RWPE1 (cell line): Measurements from ENCODE around the gene AGXT.
A peak's percentile ranks its signal among the peaks of the same experiment; 100 is the strongest.
"Not testable (repeated sequence)": the region's sequence is repeated elsewhere in the genome, so short reads cannot be mapped to it uniquely, and the experiment has no call there.

ENCODE experiments used
- CTCF ChIA-PET: fragments of 350-600 bp; sonication (Branson Sonifier 250); formaldehyde crosslinking; extraction: SDS; loops from one replicate; lab custom pipeline; 2021; lab: Yijun Ruan, JAX
- POLR2A ChIA-PET: fragments of 400-600 bp; formaldehyde crosslinking; extraction: SDS; loops from one replicate; lab custom pipeline; 2020; ENCODE audit warnings: antibody characterized with exemption; ENCODE audit not compliant: low non-redundant PET; lab: Yijun Ruan, JAX
- DNase-seq: peaks from one replicate; pipeline ENCODE4 v3.0.0; 2012; ENCODE audit warnings: low spot score
- H3K27ac ChIP-seq: fragments of 450-650 bp; 2 replicates; pipeline ENCODE4 v1.5.1; 2017
- TF ChIP-seq, protein P1 (sequence below): fragments of 450-650 bp; conservative IDR thresholded peaks from 2 replicates; pipeline ENCODE4 v1.5.1; 2017; ENCODE audit warnings: low read depth, mild to moderate bottlenecking

AGXT gene

GRCh38 chr2:240839152-240840143 is 29.2 kb upstream of the AGXT start:
- CTCF ChIA-PET, result interaction anchor here (0.6 to 1.5 kb wide), 9 partner anchors 18 to 358 kb away, joined by 3 to 5 read pairs (median 4); no protein-coding TSS in a partner anchor
- TF ChIP-seq, protein P1, sequence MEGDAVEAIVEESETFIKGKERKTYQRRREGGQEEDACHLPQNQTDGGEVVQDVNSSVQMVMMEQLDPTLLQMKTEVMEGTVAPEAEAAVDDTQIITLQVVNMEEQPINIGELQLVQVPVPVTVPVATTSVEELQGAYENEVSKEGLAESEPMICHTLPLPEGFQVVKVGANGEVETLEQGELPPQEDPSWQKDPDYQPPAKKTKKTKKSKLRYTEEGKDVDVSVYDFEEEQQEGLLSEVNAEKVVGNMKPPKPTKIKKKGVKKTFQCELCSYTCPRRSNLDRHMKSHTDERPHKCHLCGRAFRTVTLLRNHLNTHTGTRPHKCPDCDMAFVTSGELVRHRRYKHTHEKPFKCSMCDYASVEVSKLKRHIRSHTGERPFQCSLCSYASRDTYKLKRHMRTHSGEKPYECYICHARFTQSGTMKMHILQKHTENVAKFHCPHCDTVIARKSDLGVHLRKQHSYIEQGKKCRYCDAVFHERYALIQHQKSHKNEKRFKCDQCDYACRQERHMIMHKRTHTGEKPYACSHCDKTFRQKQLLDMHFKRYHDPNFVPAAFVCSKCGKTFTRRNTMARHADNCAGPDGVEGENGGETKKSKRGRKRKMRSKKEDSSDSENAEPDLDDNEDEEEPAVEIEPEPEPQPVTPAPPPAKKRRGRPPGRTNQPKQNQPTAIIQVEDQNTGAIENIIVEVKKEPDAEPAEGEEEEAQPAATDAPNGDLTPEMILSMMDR, result no peak
- POLR2A ChIA-PET, result no interaction called here
- no peak for DNase-seq
- H3K27ac ChIP-seq, result no peak overlapping the region

DNA sequence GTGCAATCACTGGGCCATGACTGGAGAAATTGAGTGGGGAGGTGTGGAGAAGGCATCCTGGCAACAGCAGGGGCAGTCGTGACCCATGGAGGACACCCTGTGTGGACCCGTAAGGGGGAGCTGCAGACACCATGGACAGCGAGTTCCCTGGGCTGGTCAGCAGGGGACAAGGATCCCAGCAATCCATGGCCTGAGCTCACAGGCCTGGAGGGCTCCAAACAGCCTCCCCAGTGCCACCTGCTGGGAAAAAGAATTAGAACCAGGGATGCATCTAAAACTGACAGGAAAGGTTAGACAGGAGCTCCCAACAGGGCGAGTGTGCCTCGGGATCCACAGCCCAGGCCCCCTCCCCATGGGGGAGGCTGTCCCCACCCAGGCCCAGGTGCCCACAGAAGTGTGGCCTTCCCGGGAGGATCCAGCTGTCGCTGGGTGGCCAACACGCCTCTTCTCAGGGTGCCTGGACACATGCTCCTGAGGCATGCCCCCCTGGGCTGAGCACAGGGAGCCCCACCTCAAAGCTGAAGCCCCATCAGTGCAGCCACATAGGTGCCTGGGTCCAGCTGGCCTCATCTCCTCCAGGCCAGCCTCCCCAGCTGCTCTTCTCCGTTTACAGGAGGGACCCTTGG is 28.1 kb upstream of the AGXT start:
- peak; percentile 57 for DNase-seq
- TF ChIP-seq, protein P1, result peak; percentile 55
- H3K27ac ChIP-seq, result no peak overlapping the region
- POLR2A ChIA-PET, result no interaction called here
- CTCF ChIA-PET, result interaction anchor here (0.6 to 1.5 kb wide), 14 partner anchors 11 to 692 kb away, joined by 3 to 4 read pairs (median 4); no protein-coding TSS in a partner anchor

DNA sequence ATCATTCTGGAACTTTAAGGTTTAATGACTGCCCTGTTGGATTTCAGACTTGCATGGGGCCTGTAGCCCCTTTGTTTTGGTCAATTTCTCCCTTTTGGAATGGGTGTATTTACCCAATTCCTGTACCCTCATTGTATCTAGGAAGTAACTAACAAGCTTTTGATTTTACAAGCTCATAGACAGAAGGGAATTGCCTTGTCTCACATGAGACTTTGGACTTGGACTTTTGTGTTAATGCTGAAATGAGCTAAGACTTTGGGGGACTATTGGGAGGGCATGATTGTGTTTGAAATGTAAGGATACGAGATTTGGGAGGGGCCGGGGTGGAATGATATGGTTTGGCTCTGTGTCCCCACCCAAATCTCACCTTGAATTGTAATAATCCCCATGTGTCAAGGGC is 22.3 kb upstream of the AGXT start:
- CTCF ChIA-PET, POLR2A ChIA-PET, DNase-seq, H3K27ac ChIP-seq: not testable (repeated sequence)

DNA sequence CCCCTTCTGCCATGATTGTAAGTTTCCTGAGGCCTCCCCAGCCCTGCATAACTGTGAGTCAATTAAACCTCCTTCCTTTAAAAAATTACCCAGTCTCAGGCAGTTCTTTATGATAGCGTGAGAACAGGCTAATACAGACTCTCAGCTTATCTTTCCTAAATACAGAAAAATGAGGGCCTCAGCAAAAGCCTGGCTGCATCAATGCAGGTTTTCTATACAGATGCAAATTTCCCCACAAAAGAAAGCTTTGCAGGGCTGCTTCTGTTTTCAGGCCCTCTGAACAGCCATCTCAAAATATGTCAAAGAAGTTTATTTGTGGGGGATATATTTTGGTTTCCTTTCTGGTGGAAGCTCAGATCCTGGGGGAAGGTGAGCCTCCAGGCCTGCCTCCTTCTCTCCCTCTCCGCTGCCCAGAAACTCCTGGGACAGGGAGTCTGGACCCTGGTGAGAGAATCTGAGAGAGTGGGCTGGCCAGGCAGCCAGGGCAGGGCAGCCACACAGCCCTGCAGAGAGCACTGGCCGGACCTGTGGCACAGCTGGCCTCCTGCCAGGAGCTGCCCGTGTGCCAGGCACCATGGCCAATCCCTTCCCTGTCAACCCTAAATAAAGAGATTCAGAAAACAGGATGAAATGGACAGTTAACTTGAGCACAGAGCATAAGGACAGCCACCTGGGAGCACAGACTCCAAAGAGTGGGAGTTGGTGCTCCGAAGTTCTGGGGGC is 21.6 kb upstream of the AGXT start:
- no peak for DNase-seq
- ChIA-PET CTCF (interaction anchor here (0.6 kb wide), 1 partner anchor 205 kb away, joined by 3 read pairs; no protein-coding TSS in a partner anchor), POLR2A (no interaction called here)
- TF ChIP-seq, protein P1, result no peak
- no peak overlapping the region for H3K27ac ChIP-seq

DNA sequence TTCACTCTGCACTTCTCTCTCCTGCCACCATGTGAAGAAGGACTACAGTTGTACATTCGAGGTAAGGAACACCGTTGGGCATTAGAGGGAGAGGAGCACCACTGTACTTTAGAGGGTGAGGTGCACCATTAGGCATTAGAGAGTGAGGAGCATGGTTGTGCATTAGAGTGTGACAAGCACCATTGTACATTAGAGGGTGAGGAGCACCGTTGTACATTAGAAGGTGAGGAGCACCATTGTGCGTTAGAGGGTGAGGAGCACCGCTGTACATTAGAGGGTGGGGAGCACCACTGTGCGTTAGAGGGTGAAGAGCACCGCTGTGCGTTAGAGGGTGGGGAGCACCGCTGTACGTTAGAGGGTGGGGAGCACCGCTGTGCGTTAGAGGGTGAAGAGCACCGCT is 20.8 kb upstream of the AGXT start:
- TF ChIP-seq, protein P1, result no peak
- DNase-seq, result no peak
- POLR2A ChIA-PET, result no interaction called here
- H3K27ac ChIP-seq, result no peak overlapping the region
- CTCF ChIA-PET, result no interaction called here

- POLR2A ChIA-PET, result no interaction called here
- CTCF ChIA-PET, result interaction anchor here (0.6 to 0.7 kb wide), 2 partner anchors 816 to 1062 kb away, joined by 3 to 4 read pairs; no protein-coding TSS in a partner anchor
- H3K27ac ChIP-seq, result no peak overlapping the region
- TF ChIP-seq, protein P1, result no peak
- no peak for DNase-seq
These were observed 19.5 kb upstream of the AGXT start for GRCh38 chr2:240848900-240849680.
